NOMO-1 treated with DMSO at 0.1 percent for 48 hours (cell line): Measurements from ENCODE around the gene LRRC4C.

Experiments
- DNase-seq: peaks from one replicate; lab custom pipeline; 2025; ENCODE audit not compliant: unreplicated experiment; lab: John Stamatoyannopoulos, UW

The LRRC4C gene

GRCh38 chr11:41333357-41333756 lies 126.1 kb downstream of the LRRC4C start:
- no peak for DNase-seq

- no peak for DNase-seq
Observed at GRCh38 chr11:41328324-41328723, 131.1 kb downstream of the LRRC4C start.

GRCh38 chr11:41323446-41323845 lies 136.0 kb downstream of the LRRC4C start:
- no peak for DNase-seq

GRCh38 chr11:41320653-41321052 lies 138.8 kb downstream of the LRRC4C start:
- DNase-seq = no peak

- DNase-seq = no peak
Observed at GRCh38 chr11:41320238-41320637, 139.2 kb downstream of the LRRC4C start.

GRCh38 chr11:41319434-41319833 lies 140.0 kb downstream of the LRRC4C start:
- no peak for DNase-seq

- DNase-seq = no peak
Observed at GRCh38 chr11:41316751-41317150, 142.7 kb downstream of the LRRC4C start.

GRCh38 chr11:41313226-41313625 lies 146.2 kb downstream of the LRRC4C start:
- DNase-seq = no peak

GRCh38 chr11:41309716-41310115 lies 149.7 kb downstream of the LRRC4C start:
- peak; percentile 31 for DNase-seq

- peak; percentile 52 for DNase-seq
Observed at GRCh38 chr11:41309111-41309522, 150.3 kb downstream of the LRRC4C start.

- DNase-seq = no peak
Observed at GRCh38 chr11:41308286-41308685, 151.2 kb downstream of the LRRC4C start.

GRCh38 chr11:41307296-41308080 lies 152.0 kb downstream of the LRRC4C start:
- DNase-seq = peak; percentile 43

- DNase-seq = peak; percentile 82
Observed at GRCh38 chr11:41306431-41306830, 153.0 kb downstream of the LRRC4C start.

GRCh38 chr11:41301023-41301422 lies 158.4 kb downstream of the LRRC4C start:
- DNase-seq = no peak

- DNase-seq = peak; percentile 36
Observed at GRCh38 chr11:41289408-41289807, 170.0 kb downstream of the LRRC4C start.

- DNase-seq = no peak
Observed at GRCh38 chr11:41286751-41287150, 172.7 kb downstream of the LRRC4C start.

GRCh38 chr11:41284354-41284753 lies 175.1 kb downstream of the LRRC4C start:
- DNase-seq = no peak

- no peak for DNase-seq
Observed at GRCh38 chr11:41283191-41283930, 176.1 kb downstream of the LRRC4C start.

GRCh38 chr11:41282395-41282794 lies 177.1 kb downstream of the LRRC4C start:
- DNase-seq = no peak

GRCh38 chr11:41281131-41281742 lies 178.2 kb downstream of the LRRC4C start:
- DNase-seq = no peak

- no peak for DNase-seq
Observed at GRCh38 chr11:41274831-41275230, 184.6 kb downstream of the LRRC4C start.

GRCh38 chr11:41273908-41274307 lies 185.5 kb downstream of the LRRC4C start:
- DNase-seq = no peak
